ENCODE results near the gene ANGPT4. TPM values are rescaled to one million over a fixed set of nuclear protein-coding genes. Genes with fewer than 3 reads are reported as not detected.

The ANGPT4 gene
- total and polyA plus RNA-seq, 2 of the 8 experiments (the other 6 are each of a cell fraction or from before 2014, with no cell fraction given): 0.07 to 0.33 TPM

DNA sequence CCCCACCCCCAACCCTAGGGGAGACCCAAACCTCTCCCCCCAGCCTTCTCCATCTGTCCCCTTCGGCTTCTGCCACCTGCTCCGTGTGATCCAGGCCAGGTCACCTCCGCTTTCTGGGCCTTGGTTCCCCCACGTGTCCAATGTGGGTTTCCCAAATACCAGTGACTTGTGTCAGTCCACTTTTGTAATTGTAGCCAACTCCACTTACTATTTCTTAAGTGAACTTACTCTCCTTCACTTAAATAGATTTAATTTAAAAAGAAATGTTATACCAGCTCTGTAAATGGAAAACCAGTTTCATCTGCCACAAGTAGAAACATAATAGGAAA lies 92.6 kb downstream of the ANGPT4 start (continued):
- TF ChIP-seq, protein P1, sequence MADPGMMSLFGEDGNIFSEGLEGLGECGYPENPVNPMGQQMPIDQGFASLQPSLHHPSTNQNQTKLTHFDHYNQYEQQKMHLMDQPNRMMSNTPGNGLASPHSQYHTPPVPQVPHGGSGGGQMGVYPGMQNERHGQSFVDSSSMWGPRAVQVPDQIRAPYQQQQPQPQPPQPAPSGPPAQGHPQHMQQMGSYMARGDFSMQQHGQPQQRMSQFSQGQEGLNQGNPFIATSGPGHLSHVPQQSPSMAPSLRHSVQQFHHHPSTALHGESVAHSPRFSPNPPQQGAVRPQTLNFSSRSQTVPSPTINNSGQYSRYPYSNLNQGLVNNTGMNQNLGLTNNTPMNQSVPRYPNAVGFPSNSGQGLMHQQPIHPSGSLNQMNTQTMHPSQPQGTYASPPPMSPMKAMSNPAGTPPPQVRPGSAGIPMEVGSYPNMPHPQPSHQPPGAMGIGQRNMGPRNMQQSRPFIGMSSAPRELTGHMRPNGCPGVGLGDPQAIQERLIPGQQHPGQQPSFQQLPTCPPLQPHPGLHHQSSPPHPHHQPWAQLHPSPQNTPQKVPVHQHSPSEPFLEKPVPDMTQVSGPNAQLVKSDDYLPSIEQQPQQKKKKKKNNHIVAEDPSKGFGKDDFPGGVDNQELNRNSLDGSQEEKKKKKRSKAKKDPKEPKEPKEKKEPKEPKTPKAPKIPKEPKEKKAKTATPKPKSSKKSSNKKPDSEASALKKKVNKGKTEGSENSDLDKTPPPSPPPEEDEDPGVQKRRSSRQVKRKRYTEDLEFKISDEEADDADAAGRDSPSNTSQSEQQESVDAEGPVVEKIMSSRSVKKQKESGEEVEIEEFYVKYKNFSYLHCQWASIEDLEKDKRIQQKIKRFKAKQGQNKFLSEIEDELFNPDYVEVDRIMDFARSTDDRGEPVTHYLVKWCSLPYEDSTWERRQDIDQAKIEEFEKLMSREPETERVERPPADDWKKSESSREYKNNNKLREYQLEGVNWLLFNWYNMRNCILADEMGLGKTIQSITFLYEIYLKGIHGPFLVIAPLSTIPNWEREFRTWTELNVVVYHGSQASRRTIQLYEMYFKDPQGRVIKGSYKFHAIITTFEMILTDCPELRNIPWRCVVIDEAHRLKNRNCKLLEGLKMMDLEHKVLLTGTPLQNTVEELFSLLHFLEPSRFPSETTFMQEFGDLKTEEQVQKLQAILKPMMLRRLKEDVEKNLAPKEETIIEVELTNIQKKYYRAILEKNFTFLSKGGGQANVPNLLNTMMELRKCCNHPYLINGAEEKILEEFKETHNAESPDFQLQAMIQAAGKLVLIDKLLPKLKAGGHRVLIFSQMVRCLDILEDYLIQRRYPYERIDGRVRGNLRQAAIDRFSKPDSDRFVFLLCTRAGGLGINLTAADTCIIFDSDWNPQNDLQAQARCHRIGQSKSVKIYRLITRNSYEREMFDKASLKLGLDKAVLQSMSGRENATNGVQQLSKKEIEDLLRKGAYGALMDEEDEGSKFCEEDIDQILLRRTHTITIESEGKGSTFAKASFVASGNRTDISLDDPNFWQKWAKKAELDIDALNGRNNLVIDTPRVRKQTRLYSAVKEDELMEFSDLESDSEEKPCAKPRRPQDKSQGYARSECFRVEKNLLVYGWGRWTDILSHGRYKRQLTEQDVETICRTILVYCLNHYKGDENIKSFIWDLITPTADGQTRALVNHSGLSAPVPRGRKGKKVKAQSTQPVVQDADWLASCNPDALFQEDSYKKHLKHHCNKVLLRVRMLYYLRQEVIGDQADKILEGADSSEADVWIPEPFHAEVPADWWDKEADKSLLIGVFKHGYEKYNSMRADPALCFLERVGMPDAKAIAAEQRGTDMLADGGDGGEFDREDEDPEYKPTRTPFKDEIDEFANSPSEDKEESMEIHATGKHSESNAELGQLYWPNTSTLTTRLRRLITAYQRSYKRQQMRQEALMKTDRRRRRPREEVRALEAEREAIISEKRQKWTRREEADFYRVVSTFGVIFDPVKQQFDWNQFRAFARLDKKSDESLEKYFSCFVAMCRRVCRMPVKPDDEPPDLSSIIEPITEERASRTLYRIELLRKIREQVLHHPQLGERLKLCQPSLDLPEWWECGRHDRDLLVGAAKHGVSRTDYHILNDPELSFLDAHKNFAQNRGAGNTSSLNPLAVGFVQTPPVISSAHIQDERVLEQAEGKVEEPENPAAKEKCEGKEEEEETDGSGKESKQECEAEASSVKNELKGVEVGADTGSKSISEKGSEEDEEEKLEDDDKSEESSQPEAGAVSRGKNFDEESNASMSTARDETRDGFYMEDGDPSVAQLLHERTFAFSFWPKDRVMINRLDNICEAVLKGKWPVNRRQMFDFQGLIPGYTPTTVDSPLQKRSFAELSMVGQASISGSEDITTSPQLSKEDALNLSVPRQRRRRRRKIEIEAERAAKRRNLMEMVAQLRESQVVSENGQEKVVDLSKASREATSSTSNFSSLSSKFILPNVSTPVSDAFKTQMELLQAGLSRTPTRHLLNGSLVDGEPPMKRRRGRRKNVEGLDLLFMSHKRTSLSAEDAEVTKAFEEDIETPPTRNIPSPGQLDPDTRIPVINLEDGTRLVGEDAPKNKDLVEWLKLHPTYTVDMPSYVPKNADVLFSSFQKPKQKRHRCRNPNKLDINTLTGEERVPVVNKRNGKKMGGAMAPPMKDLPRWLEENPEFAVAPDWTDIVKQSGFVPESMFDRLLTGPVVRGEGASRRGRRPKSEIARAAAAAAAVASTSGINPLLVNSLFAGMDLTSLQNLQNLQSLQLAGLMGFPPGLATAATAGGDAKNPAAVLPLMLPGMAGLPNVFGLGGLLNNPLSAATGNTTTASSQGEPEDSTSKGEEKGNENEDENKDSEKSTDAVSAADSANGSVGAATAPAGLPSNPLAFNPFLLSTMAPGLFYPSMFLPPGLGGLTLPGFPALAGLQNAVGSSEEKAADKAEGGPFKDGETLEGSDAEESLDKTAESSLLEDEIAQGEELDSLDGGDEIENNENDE (IDR thresholded peaks at IDR 0.05; ENCODE audit: insufficient replicate concordance, low read length): no peak
- TF ChIP-seq SP4 (IDR thresholded peaks at IDR 0.05; ENCODE audit: low read length): no peak
- TF ChIP-seq BRCA1 (IDR thresholded peaks at IDR 0.05; ENCODE audit: low read depth, low read length): no peak
- TF ChIP-seq FOSL1 (IDR thresholded peaks at IDR 0.05; ENCODE audit: insufficient read depth, low read depth, low read length): no peak
- no peak for TF ChIP-seq YY1 (IDR thresholded peaks at IDR 0.05; ENCODE audit: low read depth, low read length)
- no peak for TF ChIP-seq JUN (IDR thresholded peaks at IDR 0.05; ENCODE audit: low read depth, low read length)
- no peak for TF ChIP-seq HDAC2 (IDR thresholded peaks at IDR 0.05; ENCODE audit: borderline replicate concordance in 1 of 2, low read depth in 2 of 2, low read length in 2 of 2)
- TF ChIP-seq SP1 (IDR thresholded peaks at IDR 0.05; ENCODE audit: low read depth, low read length): no peak
- TF ChIP-seq NANOG (IDR thresholded peaks at IDR 0.05; ENCODE audit: insufficient read depth, low read depth, low read length, poor library complexity, severe bottlenecking): no peak
- TF ChIP-seq EGR1 (IDR thresholded peaks at IDR 0.05; ENCODE audit: borderline replicate concordance, low read depth, low read length): no peak
- TF ChIP-seq SIRT6 (IDR thresholded peaks at IDR 0.05; ENCODE audit: low read length): no peak
